Mesenchymal stem cell (in vitro differentiated cells and primary cell): Measurements from ENCODE around the gene AP3S2.

Source experiments
- DNase-seq: peaks from one replicate; pipeline ENCODE4 v3.0.0-alpha.2; 2013
- H2AFZ ChIP-seq: one replicate; pipeline ENCODE4 v1.6.1; 2013; ENCODE audit warnings: low read depth, mild to moderate bottlenecking, control low read depth, inconsistent platforms, low read length, moderate library complexity
- H2AK5ac ChIP-seq: 2 replicates; pipeline ENCODE4 v1.6.1; 2013; ENCODE audit warnings: low read length, moderate library complexity, mild to moderate bottlenecking, inconsistent platforms; ENCODE audit not compliant: severe bottlenecking
- H2BK120ac ChIP-seq: one replicate; pipeline ENCODE4 v1.6.1; 2013; ENCODE audit warnings: low read depth, mild to moderate bottlenecking, inconsistent platforms, low read length, moderate library complexity
- H2BK12ac ChIP-seq, 2 experiments: one replicate each; pipeline ENCODE4 v1.6.1; 2013; ENCODE audit warnings: inconsistent platforms in 2 of 2, low read length in 2 of 2, mild to moderate bottlenecking in 2 of 2, moderate library complexity in 2 of 2, control low read depth in 1 of 2
- H2BK15ac ChIP-seq: one replicate; pipeline ENCODE4 v1.6.1; 2013; ENCODE audit warnings: mild to moderate bottlenecking, low read depth, inconsistent platforms; ENCODE audit not compliant: poor library complexity, severe bottlenecking
- H2BK5ac ChIP-seq: 2 replicates; pipeline ENCODE4 v1.6.1; 2013; ENCODE audit warnings: low read depth, mild to moderate bottlenecking, low read length, control low read depth, inconsistent platforms; ENCODE audit not compliant: poor library complexity, severe bottlenecking
- H3K14ac ChIP-seq, 2 experiments: one replicate each; pipeline ENCODE4 v1.6.1; 2013; ENCODE audit warnings: inconsistent platforms in 2 of 2, low read length in 2 of 2, control low read depth in 1 of 2, mild to moderate bottlenecking in 1 of 2, moderate library complexity in 1 of 2
- H3K18ac ChIP-seq, 2 experiments: one replicate each; pipeline ENCODE4 v1.6.1; 2013; ENCODE audit warnings: inconsistent platforms in 2 of 2, low read length in 2 of 2, control low read depth in 1 of 2, low read depth in 1 of 2, mild to moderate bottlenecking in 1 of 2
- H3K23ac ChIP-seq, 2 experiments: one replicate each; pipeline ENCODE4 v1.6.1; 2013; ENCODE audit warnings: inconsistent platforms in 2 of 2, low read length in 2 of 2, mild to moderate bottlenecking in 2 of 2, moderate library complexity in 2 of 2, control low read depth in 1 of 2
- H3K27ac ChIP-seq: 2 replicates; pipeline ENCODE4 v1.5.1; 2013; ENCODE audit warnings: mild to moderate bottlenecking, moderate library complexity, low read length, control low read depth, inconsistent platforms; ENCODE audit not compliant: poor library complexity, severe bottlenecking
- H3K27me3 ChIP-seq, 2 experiments: 2 replicates each; pipeline versions ENCODE4 v1.6.1 to v1.7.0; 2013; ENCODE audit warnings: low read length in 2 of 2, mild to moderate bottlenecking in 2 of 2, moderate library complexity in 2 of 2, control low read depth in 1 of 2, inconsistent platforms in 1 of 2; ENCODE audit not compliant: control insufficient read depth in 1 of 2, insufficient read depth in 1 of 2
- H3K36me3 ChIP-seq, 2 experiments: 2 replicates each; pipeline versions ENCODE4 v1.6.1 to v1.7.0; 2013; ENCODE audit warnings: low read length in 2 of 2, control low read depth in 1 of 2, inconsistent platforms in 1 of 2, low read depth in 1 of 2, mild to moderate bottlenecking in 1 of 2; ENCODE audit not compliant: insufficient read depth in 2 of 2, control insufficient read depth in 1 of 2
- H3K4ac ChIP-seq, 2 experiments: one replicate each; pipeline ENCODE4 v1.6.1; 2013; ENCODE audit warnings: inconsistent platforms in 2 of 2, low read length in 2 of 2, mild to moderate bottlenecking in 2 of 2, moderate library complexity in 2 of 2, control low read depth in 1 of 2, low read depth in 1 of 2
- H3K4me1 ChIP-seq: 2 replicates; pipeline ENCODE4 v1.6.1; 2013; ENCODE audit warnings: low read depth, low read length, control low read depth; ENCODE audit not compliant: control insufficient read depth, insufficient read depth
- H3K4me2 ChIP-seq: 2 replicates; pipeline ENCODE4 v1.6.1; 2013; ENCODE audit warnings: low read length, mild to moderate bottlenecking, inconsistent platforms; ENCODE audit not compliant: poor library complexity, severe bottlenecking
- H3K4me3 ChIP-seq, 2 experiments: 2 replicates each; pipeline versions ENCODE4 v1.5.1 to v1.7.0; 2013; ENCODE audit warnings: low read length in 2 of 2, mild to moderate bottlenecking in 2 of 2, control low read depth in 1 of 2, low read depth in 1 of 2; ENCODE audit not compliant: insufficient read depth in 1 of 2
- H3K79me1 ChIP-seq: replicated peaks from 2 replicates; pipeline ENCODE4 v1.6.1; 2013; ENCODE audit warnings: mild to moderate bottlenecking, control low read depth, low read length, inconsistent platforms; ENCODE audit not compliant: poor library complexity, severe bottlenecking
- H3K9ac ChIP-seq: 2 replicates; pipeline ENCODE4 v1.7.0; 2013; ENCODE audit warnings: mild to moderate bottlenecking, low read length, moderate library complexity
- H3K9me3 ChIP-seq: 2 replicates; pipeline ENCODE4 v1.7.0; 2013; ENCODE audit warnings: mild to moderate bottlenecking, low read length; ENCODE audit not compliant: control insufficient read depth
- H4K8ac ChIP-seq: one replicate; pipeline ENCODE4 v1.6.1; 2013; ENCODE audit warnings: inconsistent platforms, mild to moderate bottlenecking, low read length, moderate library complexity
- H4K91ac ChIP-seq: one replicate; pipeline ENCODE4 v1.6.1; 2013; ENCODE audit warnings: mild to moderate bottlenecking, low read length, inconsistent platforms
- WGBS: methylation state at CpG from one replicate; pipeline ENCODE4 v1.1.7; 2013; ENCODE audit warnings: mixed read lengths; 5-methylcytosine and 5-hydroxymethylcytosine counted together

The AP3S2 gene

DNA sequence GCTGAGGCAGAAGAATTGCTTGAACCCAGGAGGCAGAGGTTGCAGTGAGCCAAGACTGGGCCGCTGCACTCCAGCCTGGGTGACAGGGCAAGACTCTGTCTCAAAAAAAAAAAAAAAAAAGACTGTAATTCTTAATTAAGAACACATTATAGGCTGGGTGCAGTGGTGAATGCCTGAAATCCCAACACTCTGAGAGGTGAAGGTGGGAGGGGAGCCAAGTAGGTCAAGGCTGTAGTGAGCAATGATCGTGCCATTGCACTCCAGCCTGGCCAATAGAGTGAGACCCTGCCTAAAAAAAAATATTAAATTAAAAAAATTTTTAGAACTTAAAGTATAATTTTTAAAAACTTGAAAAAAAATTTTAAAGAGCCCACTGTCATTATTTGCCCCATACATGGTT, 32.4 kb upstream of the AP3S2 start:
- no peak overlapping the region for H3K23ac ChIP-seq
- no peak overlapping the region for H2BK5ac ChIP-seq
- no peak overlapping the region for H2BK12ac ChIP-seq
- H3K4me2 ChIP-seq = no peak overlapping the region
- no peaks in the 10 kb centered on the region for H3K79me1 ChIP-seq
- WGBS = no CpG with 5 or more reads among the region's 2 CpGs
- no peak overlapping the region for H2AFZ ChIP-seq
- DNase-seq = no peak
- no peak overlapping the region for H2BK120ac ChIP-seq
- no peak overlapping the region for H3K4ac ChIP-seq
- no peak overlapping the region for H2AK5ac ChIP-seq
- no peak overlapping the region for H4K8ac ChIP-seq
- H3K27ac ChIP-seq = no peak overlapping the region
- H3K18ac ChIP-seq = no peak overlapping the region
- no peak overlapping the region for H3K14ac ChIP-seq
- no peaks in the 10 kb centered on the region for H3K4me1 ChIP-seq
- H3K36me3 ChIP-seq = no peaks in the 10 kb centered on the region
- H3K4me3 ChIP-seq = no peak overlapping the region
- no peak overlapping the region for H3K9ac ChIP-seq
- H4K91ac ChIP-seq = no peak overlapping the region
- H2BK15ac ChIP-seq = no peak overlapping the region
- H3K9me3 ChIP-seq = no peaks in the 10 kb centered on the region
- no peaks in the 10 kb centered on the region for H3K27me3 ChIP-seq

- H3K4me2 ChIP-seq = no peak overlapping the region
- H2BK12ac ChIP-seq = no peak overlapping the region
- H3K4ac ChIP-seq = no peak overlapping the region
- WGBS = 94% methylated on average over 3 of the region's 4 CpGs
- H3K9me3 ChIP-seq = no peaks in the 10 kb centered on the region
- no peak overlapping the region for H3K14ac ChIP-seq
- no peak overlapping the region for H3K18ac ChIP-seq
- H4K8ac ChIP-seq = no peak overlapping the region
- no peaks in the 10 kb centered on the region for H3K27me3 ChIP-seq
- H3K4me3 ChIP-seq = no peak overlapping the region
- H2AK5ac ChIP-seq = no peak overlapping the region
- no peak overlapping the region for H2BK5ac ChIP-seq
- no peak overlapping the region for H3K23ac ChIP-seq
- H2AFZ ChIP-seq = no peak overlapping the region
- no peaks in the 10 kb centered on the region for H3K36me3 ChIP-seq
- no peak overlapping the region for H2BK15ac ChIP-seq
- no peak overlapping the region for H2BK120ac ChIP-seq
- no peak for DNase-seq
- no peaks in the 10 kb centered on the region for H3K79me1 ChIP-seq
- H3K4me1 ChIP-seq = peaks cover 2% of the 10 kb centered on the region
- H3K9ac ChIP-seq = no peak overlapping the region
- no peak overlapping the region for H4K91ac ChIP-seq
- no peak overlapping the region for H3K27ac ChIP-seq
Observed at GRCh38 chr15:89917442-89918101, 23.8 kb upstream of the AP3S2 start.

GRCh38 chr15:89916660-89917059, 22.9 kb upstream of the AP3S2 start:
- H2BK12ac ChIP-seq = no peak overlapping the region
- H3K4ac ChIP-seq = no peak overlapping the region
- H3K4me3 ChIP-seq = no peak overlapping the region
- no peaks in the 10 kb centered on the region for H3K27me3 ChIP-seq
- H3K4me1 ChIP-seq = peaks cover 3% of the 10 kb centered on the region
- H3K18ac ChIP-seq = no peak overlapping the region
- no peak overlapping the region for H2BK5ac ChIP-seq
- H2BK120ac ChIP-seq = no peak overlapping the region
- H4K91ac ChIP-seq = no peak overlapping the region
- no peak overlapping the region for H3K14ac ChIP-seq
- H3K23ac ChIP-seq = no peak overlapping the region
- no peak overlapping the region for H2AK5ac ChIP-seq
- DNase-seq = no peak
- no peak overlapping the region for H2AFZ ChIP-seq
- H4K8ac ChIP-seq = no peak overlapping the region
- no peaks in the 10 kb centered on the region for H3K9me3 ChIP-seq
- WGBS = 82% methylated on average over 2 of the region's 3 CpGs
- H3K4me2 ChIP-seq = no peak overlapping the region
- H3K9ac ChIP-seq = no peak overlapping the region
- H3K27ac ChIP-seq = no peak overlapping the region
- H2BK15ac ChIP-seq = no peak overlapping the region
- H3K36me3 ChIP-seq = no peaks in the 10 kb centered on the region
- H3K79me1 ChIP-seq = peaks cover 3% of the 10 kb centered on the region

- H2BK120ac ChIP-seq = no peak within 1 kb of the TSS
- peak within 1 kb of the TSS; percentile 79 for H3K4me2 ChIP-seq
- H2AFZ ChIP-seq = peak within 1 kb of the TSS; percentile 92
- peak within 1 kb of the TSS; percentile 99 for H4K8ac ChIP-seq
- peak within 1 kb of the TSS; percentile 86 for H3K9ac ChIP-seq
- H2AK5ac ChIP-seq = no peak within 1 kb of the TSS
- peak within 1 kb of the TSS; percentile 87 for H4K91ac ChIP-seq
- H3K18ac ChIP-seq = peak within 1 kb of the TSS; percentile 81 to 88
- H3K14ac ChIP-seq = peak within 1 kb of the TSS; percentile 38 to 68
- H2BK12ac ChIP-seq = peak within 1 kb of the TSS in 1 of 2 experiments; percentile 24
- H3K9me3 ChIP-seq = no peaks in the 10 kb centered on the region
- H3K23ac ChIP-seq = no peak within 1 kb of the TSS
- peak; percentile 50 for DNase-seq
- WGBS = 4% methylated on average over 53 of the region's 57 CpGs
- no peak within 1 kb of the TSS for H2BK15ac ChIP-seq
- H3K4me3 ChIP-seq = peak within 1 kb of the TSS; percentile 83 to 91
- peak within 1 kb of the TSS in 1 of 2 experiments; percentile 65 for H3K4ac ChIP-seq
- H3K4me1 ChIP-seq = peaks cover 3% of the 10 kb centered on the region
- H3K27me3 ChIP-seq = no peaks in the 10 kb centered on the region
- H3K79me1 ChIP-seq = peaks cover 5% of the 10 kb centered on the region
- peaks cover 11 to 14% of the 10 kb centered on the region in 2 experiments for H3K36me3 ChIP-seq
- no peak within 1 kb of the TSS for H3K27ac ChIP-seq
- no peak within 1 kb of the TSS for H2BK5ac ChIP-seq
Observed at GRCh38 chr15:89912674-89913396, 19.0 kb upstream of the AP3S2 start, which contains the start of gene ARPIN. ARPIN (minus strand) TSS chr15:89912952; CDS start chr15:89912835, 117 bp downstream.
